Stimulated activated CD8-positive, alpha-beta memory T cell treated with anti-CD3 and anti-CD28 coated beads, Interleukin-15, amount 100 ng/mL, for 24 hours (primary cell): ENCODE results near the gene MPV17L.
"Not testable (repeated sequence)": the region's sequence is repeated elsewhere in the genome, so short reads cannot be mapped to it uniquely, and the experiment has no call there.

Source experiments
- DNase-seq: peaks from one replicate; pipeline ENCODE4 v3.0.0-alpha.2; 2020; ENCODE audit warnings: low read depth

Gene MPV17L

GRCh38 chr16:15452246-15452855 lies 56.8 kb downstream of the MPV17L start:
- DNase-seq = no peak

DNA sequence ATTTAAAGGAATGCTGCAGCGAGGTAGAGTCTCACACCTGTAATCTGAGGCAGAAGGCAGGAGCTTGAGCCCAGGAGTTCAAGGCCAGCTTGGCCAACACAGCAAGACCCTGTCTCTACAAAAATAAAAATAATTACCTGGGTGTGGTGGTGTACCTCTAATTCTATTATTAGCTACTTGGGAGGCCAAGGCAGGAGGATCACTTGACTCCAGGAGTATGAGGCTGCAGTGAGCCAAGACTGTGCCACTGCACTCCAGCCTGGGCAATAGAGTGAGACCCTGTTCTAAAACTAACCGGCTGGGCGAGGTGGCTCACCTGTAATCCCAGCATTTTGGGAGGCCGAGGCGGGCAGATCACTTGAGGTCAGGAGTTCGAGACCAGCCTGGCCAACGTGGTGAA lies 57.7 kb downstream of the MPV17L start:
- DNase-seq = not testable (repeated sequence)

DNA sequence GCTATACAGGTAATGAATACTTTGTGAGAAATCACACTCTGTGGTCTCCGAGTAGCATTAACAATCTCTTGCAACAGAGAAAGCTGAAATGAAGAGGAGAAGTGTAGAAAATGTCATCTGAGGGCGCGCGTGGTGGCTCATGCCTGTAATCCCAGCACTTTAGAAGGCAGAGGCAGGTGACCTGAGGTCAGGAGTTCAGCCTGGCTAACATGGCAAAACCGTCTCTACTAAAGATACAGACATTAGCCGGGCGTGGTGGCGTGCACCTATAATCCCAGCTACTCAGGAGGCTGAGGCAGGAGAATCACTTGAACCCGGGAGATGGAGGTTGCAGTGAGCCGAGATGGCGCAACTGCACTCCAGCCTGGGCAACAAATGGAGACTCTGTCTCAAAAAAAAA lies 59.4 kb downstream of the MPV17L start:
- not testable (repeated sequence) for DNase-seq

GRCh38 chr16:15457400-15457799 lies 61.8 kb downstream of the MPV17L start:
- DNase-seq = no peak

GRCh38 chr16:15457958-15458357 lies 62.4 kb downstream of the MPV17L start:
- DNase-seq = no peak

- DNase-seq = no peak
Observed at GRCh38 chr16:15459791-15460190, 64.2 kb downstream of the MPV17L start.

DNA sequence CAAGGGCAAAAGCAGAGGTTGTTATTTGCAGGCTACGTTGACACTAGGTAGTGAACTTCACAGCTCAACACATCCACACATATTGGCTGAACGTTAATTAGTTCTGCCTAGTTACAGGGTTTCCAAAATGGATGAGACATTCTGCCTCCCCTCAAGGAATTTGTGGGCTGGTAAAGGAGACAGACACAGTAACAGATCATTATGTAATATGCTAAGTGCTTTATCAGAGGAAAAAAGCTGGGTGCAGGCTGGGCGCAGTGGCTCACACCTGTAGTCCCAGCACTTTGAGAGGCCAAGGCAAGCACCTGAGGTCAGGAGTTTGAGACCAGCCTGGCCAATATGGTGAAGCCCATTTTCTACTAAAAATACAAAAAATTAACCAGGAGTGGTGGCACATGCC lies 65.0 kb downstream of the MPV17L start:
- no peak for DNase-seq

GRCh38 chr16:15461376-15461775 lies 65.8 kb downstream of the MPV17L start:
- DNase-seq = no peak
